Stimulated activated CD4-positive, alpha-beta T cell treated with anti-CD3 and anti-CD28 coated beads, Interleukin-4, amount 100 ng/mL, for 1 hour (primary cell): ENCODE results near the gene GRIP1.
A peak's percentile ranks its signal among the peaks of the same experiment; 100 is the strongest.

Source experiments
- DNase-seq: peaks from one replicate; pipeline ENCODE4 v3.0.0-alpha.2; 2020

The GRIP1 gene

DNA sequence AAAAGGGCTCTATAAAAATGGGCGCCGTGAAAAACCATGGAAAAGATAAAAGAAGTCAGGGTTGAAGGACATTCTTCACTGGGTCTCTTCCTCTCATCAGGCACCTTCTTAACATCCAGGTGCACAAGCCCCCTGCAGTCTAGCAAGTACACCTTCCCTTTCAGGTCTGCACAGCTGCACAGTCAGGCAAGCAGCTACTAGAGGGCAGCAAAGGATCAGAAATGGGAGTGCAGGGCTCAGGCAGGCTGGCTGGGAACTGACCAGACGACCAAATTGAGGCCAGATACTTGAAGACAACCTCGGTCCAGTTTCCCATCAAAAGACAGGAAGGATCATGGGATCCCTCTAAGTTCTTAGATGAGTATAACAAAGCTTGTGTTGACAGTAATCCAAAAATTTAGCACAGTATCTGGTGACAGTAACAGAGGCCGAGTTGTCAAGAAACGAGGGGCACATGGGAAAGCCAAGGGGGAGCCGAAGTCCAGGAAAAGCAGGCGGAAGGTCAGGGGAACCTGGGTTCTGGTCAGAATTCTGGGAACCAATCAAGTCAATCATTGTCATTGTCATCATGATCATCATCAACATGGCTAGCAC is 10.1 kb upstream of the GRIP1 start:
- DNase-seq, result peak; percentile 8

DNA sequence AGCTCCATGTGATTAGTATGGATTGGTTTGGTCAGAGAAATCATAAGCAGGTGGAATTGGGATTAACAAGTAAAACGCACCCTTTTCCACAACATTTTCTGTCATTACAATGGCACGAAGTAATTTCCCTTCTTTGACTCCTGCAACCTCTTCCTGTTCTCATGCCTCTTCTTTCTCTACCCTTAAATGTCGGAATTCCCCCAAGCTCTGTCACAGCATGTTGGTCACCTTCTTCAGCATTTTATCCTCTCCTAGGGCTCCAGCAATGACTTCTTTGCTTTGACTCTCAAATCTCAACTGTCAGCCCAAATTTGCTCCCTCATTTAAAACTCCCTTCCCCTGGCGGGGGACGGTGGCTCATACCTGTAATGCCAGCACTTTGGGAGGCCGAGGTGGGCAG is 5.3 kb upstream of the GRIP1 start:
- DNase-seq, result no peak

DNA sequence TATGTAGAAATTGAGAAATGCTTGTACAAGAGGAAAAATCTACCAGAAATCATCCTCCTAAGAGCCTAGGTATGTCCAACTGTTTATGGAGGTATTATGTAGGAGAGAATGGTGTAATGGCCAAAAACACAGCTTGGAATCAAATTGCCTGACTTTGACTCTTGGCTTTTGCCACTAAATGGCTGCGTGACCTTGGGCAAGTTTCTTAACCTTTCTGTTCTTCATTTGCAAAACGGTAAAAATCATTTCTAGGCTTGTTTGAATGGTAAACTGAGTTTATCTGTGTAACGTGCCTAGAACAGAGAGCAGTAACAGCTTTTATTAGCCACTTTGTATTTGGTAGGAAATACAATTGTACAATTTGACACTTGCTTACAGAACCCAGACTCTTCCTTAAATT is 4.9 kb upstream of the GRIP1 start:
- DNase-seq, result no peak

DNA sequence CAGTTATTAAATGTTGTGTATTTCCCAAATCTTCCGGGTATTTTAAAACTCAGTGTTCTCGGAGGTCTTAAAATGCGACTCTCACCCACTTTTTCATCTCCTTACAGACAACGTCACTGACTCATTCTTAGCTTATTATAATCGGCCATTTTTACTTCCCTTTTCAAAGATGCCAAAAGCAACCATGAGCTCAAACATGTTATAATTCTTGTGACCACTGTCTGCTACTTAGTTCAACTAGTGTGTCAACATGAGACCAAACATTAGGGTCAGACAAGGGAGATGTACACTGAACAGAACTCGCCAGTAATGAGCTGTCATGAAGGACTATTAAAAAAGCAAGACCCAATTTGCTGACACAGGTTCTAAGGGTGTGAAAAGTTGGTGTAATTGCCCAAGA is 4.2 kb upstream of the GRIP1 start:
- DNase-seq, result no peak

- no peak for DNase-seq
Observed at GRCh38 chr12:66679461-66680084, 697 bp upstream of the GRIP1 start.

- DNase-seq, result no peak
Observed at GRCh38 chr12:66676241-66676640, 2.6 kb downstream of the GRIP1 start.

- DNase-seq, result no peak
Observed at GRCh38 chr12:66674495-66675122, 4.3 kb downstream of the GRIP1 start.

DNA sequence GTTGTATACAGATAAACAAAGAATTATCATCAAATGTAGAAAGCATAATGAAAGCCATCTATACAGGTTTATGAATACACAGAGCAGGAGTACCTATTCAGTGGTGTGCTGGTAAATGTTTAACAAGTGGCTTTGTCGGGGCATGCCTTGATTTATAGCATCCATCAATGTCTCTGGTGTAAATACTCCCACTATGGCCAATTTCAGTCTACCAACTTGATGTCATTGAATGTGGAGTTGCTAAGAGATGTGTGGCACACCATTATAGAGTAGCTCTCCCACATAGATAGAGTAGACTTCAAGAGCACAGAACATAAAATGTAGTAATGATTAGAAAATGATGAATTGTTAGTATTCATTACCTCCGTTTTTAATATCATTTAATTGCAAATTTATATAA is 9.3 kb downstream of the GRIP1 start:
- DNase-seq, result no peak

- DNase-seq, result no peak
Observed at GRCh38 chr12:66668311-66668710, 10.6 kb downstream of the GRIP1 start.

DNA sequence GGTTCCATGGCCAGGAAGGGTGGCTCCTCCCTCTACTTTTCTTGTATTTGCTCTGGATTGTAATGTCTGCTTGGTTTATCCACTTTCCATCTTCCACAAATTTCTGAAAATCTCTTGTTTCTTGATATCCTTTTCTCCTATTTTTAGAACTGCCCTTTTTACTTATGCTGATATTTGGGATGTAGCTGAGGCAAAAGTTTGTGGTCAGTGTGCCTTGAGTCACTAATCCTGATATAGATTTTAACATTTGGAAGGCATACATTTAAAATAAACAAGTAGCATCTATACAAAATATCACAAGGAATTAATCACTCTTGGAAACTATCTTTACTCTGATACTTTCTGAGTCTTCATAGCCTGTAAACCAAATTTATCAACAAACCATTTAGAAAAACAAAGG is 11.0 kb downstream of the GRIP1 start:
- DNase-seq, result no peak

- DNase-seq, result no peak
Observed at GRCh38 chr12:66666481-66666880, 12.4 kb downstream of the GRIP1 start.

- no peak for DNase-seq
Observed at GRCh38 chr12:66665435-66665985, 13.4 kb downstream of the GRIP1 start.

GRCh38 chr12:66664076-66664475 is 14.8 kb downstream of the GRIP1 start:
- no peak for DNase-seq

DNA sequence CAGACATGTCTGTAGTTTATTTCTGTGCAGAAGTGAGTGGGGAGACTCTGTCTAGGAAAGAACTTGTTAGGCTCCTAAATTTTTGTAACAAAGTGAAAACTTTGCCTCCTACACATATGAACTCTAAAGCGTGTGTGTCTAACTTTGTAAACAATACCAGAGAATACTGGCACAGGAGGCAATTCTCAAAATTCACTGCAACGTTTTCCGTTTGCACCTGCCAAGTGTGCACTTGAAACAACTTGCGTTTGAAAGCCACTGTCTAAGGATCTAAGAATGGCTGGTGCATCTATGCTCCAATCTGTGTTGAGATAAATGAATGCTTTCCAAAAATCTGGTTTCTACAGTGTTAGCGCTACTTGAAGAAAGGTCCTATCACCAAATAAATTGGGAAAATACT is 15.3 kb downstream of the GRIP1 start:
- no peak for DNase-seq

DNA sequence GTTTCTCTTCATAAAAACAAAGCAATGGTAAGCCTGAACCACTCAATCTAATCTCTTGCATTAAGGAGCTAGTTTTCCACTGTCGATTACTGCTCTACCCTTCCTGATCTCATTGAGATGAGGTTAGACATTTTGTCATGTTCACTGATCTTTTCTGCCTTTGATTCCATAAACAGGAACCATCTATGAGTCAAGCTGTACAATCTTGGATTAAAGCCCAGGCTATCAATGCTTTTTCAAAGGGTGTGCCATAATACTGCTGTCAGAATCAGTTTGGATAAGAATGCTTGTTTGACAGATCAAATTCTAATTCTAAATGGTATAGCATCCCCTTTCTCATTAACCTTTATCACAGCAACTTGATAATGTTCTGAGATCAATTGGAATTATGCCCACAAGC is 16.1 kb downstream of the GRIP1 start:
- DNase-seq, result no peak

DNA sequence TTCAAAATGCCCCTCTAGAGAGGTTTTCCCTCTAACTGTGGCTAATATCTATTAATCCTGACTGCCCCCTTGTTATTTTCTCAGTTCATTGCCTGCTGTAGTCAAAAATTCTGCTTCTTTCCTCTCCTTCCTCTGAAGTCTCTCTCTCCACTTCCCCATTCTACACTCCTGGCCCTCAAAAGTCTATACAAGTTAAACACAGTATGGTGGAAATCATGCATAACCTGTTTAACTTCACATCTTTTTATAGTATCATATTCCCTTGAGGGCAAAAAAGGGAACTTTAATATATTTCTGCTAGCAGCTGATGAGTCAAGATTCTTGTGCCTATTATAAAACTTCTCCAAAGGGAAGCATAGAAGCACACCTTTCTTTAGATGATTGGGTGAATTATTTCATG is 16.7 kb downstream of the GRIP1 start:
- no peak for DNase-seq

DNA sequence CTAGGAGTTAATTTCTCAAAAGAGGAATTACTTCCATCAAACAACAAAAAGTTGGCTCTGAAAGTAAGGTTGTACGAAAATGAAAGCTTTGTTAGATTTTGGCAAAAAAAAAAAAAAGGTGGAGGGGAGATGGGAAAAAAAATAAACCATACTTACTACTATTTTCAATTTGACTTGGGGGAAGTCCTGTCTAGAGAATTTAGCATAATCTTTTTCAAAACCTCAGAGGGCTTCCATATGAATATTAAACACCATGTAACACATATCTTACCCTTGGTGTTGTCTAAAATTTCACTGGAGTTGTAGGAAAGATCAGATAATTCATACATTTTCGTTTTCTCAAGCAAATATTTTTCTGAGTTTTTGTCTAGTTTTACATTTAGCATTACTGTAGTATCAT is 17.5 kb downstream of the GRIP1 start:
- no peak for DNase-seq

DNA sequence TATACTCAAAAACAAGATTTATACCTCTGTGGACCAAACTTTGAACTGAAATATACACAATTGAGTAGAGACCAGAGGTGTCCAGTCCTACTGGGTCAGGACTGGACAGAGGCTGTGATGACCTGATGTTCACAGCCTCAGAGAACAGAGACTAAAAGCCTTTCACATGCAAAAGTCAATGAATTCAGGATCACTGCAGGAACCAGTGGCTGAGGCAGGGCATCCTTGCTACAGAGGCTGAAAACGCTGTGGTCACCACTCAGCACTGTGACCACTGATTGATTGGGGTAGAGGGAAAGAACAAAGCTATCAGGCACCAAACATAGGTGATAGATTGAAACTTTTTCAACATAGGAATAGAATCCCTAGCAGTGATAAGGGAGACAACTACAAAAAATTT is 25.1 kb downstream of the GRIP1 start:
- no peak for DNase-seq

DNA sequence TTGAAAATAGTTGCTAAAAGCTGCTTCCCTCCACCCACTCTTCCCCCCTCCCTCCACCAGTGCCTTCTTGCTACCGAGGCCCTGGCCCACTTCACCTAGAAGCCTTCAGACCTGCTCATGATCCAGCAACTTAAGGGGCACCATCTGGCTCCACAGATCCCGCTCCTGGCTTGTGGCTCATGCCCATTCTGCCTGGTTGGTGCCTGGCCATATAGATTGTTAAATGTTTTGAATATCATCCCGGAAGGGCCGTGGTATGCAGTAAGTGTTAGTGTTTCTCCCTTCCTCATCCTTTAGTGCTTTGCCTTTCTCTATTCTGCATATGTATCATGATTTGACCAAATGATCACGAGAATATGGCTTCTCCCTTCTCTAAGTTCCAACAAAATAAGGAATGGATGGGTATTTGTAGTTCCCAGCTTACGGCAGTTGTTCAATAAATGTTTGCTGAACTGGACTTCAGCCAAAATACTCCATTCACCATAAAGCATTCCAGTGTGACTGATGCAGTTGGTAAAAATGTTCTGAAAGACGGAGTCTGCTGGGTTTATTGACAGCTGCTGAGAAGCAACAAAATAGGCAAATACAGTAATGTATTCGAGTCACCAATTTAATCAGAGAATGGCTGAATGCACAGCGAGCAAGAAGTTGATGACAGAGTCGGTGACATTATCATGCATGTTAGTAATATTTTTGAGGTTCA is 30.7 kb downstream of the GRIP1 start:
- DNase-seq, result no peak

GRCh38 chr12:66647034-66647691 is 31.7 kb downstream of the GRIP1 start:
- DNase-seq, result no peak

DNA sequence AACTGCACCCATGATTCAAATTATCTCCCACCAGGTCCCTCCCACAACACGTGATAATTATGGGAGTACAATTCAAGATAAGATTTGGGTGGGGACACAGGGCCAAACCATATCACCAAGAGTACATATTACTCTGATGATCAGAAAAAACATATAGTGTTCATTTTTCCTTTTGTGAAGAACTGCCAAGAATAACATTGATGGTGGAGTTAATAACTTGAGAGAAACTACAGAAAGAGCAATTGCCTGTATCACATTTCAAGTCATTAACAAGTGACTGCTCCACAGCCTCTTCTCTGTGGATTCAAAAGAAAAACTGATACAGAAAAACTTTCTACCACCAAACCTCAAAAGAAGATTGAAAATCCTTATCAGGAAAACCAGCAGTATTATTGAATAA is 34.7 kb downstream of the GRIP1 start:
- DNase-seq, result no peak

GRCh38 chr12:66640691-66641460 is 38.0 kb downstream of the GRIP1 start:
- no peak for DNase-seq

DNA sequence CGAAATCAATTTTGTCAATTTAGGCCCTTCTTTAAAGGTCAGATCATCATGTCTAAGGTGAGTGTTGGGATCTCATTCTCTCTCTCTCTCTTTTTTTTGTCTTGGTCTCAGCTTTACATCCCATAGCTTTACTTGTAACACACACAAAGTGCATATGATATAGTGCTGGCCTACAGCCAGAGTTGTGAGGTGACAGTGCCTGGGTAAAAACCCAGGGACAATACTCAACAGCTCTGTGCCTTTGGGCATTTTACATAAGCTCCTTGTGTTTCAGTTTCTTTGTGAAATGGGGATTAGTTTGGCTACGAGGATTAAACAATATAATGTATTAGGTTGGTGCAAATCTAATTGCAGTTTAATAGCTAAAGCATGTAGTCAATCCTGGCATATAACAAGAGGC is 40.2 kb downstream of the GRIP1 start:
- DNase-seq, result no peak
